GM19395 (cell line): ENCODE results near the gene GCSAM.
A peak's percentile ranks its signal among the peaks of the same experiment; 100 is the strongest.

Experiments used
- ATAC-seq: cut with Tn5 transposase; IDR thresholded peaks from one replicate; pipeline ENCODE4 v1.9.1; 2021; ENCODE audit warnings: mild to moderate bottlenecking, moderate library complexity; ENCODE audit not compliant: unreplicated experiment

GCSAM gene

DNA sequence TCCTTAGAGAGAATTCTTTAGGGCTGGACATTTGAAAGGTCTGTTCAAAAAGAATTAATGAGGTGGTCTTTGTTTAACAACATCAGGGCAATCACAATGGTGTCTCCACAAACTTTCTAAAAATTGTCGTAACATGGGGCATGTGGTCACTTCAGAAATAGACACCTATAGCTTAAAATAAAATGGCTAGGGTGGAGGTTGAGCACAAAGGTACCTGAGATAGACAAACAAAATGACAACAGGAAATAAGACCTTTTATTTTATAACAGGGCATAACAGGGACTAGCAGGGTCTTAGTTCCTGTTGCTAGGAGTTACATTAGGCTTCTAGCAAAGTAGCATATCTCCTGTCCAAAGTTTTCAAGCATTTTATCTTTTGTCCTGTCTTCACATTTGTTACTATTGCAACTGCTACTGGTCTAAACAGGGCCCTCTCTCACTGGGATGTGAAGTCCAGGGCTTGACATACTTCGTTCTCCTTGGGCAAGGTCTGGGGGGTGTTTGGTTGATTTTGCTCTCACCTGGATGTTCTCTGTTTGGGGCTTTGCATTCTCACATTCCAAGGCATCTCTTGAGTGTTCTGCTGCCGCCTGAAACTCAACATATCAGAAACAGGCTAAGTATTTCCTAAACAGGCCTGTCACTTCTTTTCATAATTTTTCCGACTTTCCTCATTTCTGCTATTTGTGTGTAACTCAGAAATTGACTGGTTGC is 3.0 kb downstream of the GCSAM start:
- ATAC-seq = no peak

DNA sequence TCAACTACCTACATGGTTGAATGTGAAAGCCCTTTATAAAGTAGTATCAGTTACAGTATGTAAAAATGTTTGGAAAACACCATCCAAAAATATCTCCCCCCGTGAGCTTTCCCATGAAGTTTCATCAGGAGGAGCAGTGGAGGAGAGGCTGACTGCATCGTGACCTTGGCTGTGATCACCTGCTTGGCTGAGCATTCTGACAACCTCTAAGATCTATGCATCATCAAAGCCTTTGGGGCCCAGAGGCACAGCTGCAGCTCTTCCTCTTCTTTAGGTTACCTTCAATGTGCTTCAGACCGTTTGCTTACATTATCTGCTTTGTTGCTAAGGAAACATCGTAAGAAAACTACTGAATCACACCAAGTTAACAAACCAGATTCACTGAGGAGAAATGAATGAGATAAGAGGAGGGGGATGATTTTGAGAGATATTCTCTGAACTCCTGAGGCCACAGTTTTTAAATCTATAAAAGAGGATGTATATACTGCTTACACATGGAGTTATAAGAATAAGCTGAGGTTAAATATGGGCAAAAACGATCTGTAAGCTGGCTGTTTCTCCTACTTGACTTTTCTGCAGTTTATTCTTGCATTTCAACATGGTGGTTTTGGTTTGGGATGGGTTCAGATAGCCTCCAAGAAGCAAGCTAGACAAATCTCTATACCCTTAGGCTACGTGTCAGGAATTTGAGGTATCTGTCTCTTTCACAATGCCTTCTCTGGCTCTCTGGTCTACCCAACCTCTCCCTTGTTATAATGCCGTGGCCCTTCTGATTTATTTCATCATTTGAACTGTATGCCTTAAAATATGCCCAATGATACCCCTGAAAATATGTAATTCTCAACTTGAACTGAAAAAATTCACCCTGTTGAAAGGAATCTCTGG is 4.0 kb downstream of the GCSAM start:
- peak; percentile 58 for ATAC-seq

DNA sequence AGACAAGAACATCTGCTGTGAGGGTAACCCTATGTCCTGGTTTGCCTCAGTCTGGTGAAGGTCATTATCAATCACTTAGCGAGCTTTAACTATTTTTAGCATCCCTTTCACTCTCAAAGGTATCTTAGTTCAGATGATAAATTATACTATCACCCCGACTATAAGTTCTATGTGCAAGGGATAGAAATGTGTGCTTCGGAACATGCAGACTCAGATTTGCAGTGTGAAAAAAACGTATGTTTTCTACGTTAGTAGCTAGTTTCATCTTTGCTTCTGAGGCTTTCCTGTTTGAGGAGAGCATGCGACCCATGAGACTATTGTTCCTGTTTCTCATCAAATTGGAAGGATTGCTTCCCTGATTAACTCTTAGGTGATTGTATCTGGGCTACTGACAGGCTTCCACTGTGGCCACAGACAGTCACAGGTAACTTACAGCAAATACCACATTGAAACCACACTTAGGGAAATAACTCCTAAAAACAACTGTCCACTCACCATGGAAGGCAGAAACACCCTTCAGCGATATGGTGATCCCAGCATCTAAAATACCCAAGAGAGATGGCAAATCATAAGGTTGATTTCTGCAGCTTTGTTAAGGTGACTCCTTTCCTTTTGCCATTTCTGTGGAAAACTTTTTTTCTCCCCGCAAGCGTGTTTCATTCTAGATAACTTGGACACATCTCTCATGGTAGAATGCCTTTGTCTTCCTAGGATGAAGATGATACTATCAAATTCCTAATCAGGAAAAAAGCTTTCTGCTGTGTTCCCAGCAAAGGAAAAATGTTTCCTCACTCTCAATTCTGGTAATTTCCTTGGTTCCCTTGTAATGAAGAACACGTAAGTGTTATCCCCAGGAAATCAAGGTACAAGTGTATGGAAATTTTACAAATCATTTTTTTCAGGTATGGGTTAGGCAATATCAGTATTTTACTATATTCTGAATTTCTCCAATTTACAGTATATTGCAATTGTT is 5.2 kb downstream of the GCSAM start:
- ATAC-seq = peak; percentile 21

DNA sequence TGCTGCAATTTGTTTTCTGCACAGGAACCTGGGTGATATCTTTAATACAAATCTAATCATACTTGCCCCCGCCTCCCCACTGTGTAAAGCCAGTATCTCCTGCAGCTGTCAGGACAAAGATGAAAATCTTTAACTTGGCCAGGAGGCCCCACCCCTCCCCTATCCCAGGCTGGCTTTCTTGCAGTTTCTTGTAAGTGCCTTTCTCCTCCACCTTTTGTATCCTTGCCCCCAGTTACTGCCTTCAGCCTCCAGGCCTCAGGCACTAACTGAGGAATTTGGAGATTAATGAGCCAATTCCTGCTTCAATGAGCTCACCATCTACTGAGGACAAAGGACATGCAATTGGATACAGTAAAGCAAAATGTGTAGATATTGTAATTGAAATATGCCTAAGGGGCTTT is 6.5 kb downstream of the GCSAM start:
- no peak for ATAC-seq

DNA sequence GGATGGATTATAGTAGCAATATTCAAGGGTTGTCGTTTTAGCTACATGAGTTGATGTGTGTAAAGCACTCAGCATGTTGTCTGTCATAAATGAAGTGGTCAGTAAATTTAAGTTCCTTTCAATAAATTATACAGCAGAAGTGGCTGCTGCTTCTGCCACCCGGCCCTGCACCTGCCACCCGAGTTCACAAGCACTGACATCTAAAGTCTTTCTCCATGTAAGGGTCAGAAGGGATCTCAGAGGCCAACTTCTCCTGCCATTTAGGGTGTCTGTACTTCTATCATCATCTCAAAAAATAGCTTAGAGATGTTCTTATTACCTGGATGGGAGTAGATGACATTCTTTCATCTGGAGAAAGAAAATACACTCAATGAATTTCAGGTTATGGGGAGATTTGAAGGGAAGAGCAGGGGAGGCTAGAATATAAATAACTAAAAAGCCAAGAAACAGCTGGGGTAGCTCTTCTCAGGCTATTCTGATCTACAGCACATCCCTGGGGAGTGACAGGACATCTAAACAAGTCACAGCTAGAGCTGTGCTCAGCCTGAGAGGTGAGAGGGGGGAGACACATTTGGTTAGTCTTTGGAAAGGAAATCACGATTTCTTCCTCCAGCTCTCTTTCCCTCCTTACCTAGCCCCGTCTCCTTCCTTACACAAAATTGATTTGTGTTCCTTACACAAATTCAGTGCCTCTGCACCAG is 8.0 kb downstream of the GCSAM start:
- ATAC-seq = no peak

DNA sequence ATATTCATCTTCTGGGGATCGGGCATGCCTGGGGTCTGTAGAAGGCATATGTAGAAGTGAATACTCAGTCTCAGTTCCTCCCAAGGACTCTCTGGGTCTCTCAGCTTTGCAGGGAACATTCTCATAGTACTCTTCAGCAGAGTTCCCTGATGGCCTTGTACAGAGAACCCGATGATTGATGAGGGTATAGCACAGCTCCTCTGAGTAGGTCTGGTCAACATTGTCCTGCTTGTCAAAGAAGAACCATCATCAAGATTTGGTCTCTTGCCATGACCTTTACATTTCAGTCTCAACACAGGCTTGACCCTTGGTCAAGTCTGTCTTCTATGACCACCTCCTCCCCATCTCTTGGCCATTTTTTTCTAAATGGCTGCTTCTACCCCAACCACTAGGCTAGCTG is 9.5 kb downstream of the GCSAM start:
- ATAC-seq = no peak

DNA sequence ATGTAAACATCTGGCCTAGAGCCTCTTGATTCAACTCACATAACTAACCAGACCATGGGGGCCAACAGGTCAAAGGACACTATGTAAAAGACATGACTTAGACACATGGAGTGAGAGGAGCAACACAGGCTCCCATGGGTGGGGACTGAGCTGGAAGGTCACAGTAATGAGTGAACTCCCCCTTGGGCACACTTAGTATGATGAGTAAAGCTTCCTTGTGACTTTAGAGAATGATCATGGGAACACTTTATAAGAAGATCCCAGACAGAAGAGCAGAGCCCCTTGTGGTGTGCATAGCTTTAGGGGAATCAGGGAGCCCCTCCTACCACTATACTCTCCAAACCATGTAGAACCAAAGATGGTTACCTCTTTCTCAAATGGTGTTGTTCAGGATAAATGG is 10.2 kb downstream of the GCSAM start:
- no peak for ATAC-seq

DNA sequence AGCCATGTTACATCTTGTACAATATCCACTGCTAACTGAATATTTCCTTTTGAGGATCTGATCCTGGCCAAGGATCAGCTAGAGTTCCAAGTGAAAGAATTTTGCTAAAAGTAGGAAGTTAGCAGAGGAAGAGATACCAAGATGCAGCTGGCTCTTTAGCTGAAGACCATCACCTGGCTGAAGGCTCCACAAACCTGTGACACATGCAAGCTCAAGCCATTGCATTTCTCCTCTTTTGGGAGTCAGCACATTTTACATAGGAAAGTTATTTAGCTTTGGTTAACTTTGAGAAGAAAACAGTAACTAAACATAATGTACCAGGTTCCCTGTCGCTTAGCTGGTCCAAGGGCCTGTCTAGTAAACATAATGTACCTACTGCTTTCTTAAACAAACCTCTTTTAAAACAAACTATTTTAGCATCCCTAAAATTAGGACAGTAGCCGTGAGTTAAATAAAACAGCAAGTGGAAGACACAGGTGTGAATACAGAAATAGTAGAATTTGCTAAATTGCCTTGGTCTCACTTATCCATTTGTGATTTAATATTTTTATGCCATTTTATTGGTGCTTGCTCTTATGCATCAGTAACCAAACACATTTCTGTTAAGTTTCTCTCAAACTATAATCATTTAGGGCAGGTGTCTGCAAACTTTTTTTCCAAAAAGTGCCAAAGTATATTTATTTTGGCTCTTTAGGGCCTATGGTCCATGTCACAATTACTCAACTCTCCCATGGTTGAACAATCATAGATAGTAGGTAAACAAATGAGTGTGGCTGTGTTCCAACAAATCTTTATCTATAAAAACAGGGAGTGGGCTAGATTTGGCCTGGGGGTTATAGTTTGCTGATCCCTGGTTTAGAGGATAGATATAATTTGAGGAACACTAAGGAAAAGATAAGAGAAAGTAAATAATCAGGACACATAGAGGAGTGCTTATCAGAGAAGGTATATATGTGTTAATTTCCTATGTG is 11.2 kb downstream of the GCSAM start:
- ATAC-seq = no peak

DNA sequence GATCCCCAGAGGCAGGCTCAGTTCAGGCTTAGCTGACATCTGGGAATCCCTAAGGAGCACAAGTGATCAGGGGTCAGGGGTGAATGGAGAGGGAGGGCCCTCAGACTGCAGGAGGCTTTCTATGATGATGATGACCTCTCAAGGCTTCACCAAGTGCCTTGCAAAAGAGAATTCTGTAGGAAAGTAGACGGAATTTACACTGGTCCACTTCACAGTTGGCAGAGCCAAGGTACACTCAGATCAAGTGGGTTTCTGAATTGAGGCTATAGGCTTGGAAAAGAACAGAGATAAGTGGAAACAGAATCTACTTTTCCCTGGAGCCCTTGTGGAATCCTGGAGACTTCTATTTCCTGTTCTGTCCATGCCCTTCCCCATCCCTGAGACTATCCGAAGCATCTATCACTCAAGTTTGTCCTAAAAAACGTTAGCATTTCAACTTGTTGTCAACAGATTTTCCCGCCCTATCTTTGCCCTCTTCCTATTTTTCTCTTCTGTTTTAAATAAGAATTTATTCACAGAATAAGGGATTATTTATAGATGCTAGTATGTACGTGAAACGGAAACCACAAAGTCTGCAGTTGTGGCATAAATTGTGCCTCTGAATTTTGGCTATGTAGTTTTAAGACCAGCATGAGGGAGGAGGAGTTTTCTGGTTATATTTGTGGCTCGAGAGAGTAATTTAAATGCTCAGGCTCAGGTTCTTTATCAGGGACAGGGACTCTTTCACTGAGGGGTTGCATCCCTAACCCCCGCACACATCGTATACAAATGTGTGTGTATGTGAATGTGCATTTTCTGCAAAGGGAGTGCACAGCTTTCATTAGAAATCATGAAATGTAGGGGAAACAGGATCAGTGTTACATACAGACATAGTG is 12.8 kb downstream of the GCSAM start:
- no peak for ATAC-seq

DNA sequence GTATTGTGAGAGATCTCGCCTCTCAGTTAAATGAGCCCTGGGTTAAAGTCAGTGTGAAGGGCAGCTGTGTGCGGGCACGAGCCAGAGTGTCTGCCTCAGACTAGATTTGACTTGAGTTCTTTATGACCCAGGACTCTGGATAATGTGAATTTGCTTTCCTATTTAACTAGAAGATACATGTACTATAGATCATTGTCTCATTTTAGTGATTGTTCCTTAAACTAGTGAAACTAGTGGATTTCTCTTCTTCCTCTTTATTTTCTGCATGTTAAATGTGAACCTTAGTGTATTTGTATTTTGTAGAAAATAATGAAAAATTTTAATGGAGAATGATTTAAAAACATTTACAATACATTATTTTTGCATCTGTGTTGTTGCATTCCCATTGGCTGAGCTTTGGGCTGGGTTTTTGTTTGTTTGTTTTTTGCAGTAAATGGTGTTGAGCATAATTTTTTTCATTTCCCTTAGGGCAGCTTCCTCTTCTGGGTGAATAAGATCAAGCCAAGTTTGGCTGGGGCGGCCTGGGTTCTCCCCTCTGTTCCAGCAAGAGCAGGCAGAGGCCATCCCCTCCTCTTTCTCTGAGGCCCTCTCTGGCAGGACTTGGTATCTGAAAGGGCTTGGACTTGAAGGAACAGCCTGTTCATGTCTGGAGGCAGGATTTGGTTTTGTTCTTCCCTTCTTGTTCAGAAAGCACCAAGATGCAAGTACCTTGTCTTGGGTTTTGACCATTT is 15.0 kb downstream of the GCSAM start:
- no peak for ATAC-seq

DNA sequence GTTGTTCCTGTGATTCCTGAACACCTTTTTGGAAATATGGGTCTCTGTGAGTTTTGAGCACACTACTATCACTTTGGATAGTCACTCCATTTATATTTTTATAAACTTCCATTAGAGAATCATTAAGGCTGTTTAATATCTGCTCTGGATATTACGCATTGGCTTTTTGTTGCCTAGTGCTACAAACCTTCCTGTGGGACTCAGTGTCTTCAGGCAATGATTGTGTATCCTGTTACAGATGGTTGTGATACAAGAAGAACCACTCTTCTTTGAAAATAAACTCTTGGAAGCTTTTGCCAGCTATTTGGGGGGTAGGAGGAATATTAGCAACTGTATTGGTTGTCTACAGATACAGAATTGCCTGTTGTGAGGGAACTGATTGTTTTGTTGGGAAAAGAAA is 15.6 kb downstream of the GCSAM start:
- ATAC-seq = no peak

DNA sequence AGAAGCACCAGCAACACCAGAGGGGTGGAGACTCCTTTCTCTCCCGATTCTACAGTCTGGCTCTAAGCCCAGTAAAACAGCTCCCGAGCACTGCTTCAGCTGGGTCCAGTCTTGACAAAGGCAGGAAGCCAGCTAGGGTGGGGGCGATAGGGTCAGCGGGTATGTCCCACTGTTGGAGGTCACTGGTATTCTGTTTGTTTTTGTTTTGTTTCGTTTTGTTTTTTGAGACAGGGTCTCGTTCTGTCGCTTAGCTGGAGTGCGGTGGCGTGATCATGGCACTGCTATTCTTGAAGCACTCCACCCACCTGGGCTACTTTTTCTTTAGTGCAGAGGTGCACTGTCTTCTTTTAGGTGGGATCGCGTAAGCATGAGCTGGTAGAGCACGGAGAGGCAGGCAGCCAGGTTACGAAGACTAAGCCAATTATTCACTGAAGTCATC is 16.3 kb downstream of the GCSAM start:
- no peak for ATAC-seq

DNA sequence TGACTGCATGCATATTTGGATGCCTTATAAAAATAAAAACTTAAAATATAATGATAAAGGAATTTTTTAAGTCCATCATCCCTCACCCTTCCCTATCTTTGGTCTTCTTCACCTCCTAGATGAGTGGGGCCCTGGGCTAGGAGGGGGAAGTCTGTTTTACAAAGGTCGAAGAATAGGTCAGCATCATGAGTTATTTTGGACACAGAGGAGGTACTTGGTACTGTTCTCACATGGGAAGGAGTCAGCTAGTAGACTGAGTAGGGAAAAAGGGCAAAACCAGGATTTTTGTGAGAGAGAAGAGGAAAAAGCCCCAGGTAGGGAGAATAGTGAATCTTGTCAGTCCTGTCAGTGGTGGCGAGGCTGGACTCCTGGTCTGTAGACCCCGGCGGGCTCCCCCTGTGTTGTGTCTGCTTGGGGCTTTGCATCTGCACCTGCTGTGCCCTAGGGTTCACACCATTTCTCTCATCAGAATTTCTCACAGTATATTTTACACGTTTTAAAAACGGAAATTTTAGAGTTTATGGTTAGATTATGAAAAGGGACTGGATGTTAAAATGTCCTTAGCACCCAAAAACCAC is 17.2 kb downstream of the GCSAM start:
- ATAC-seq = no peak

DNA sequence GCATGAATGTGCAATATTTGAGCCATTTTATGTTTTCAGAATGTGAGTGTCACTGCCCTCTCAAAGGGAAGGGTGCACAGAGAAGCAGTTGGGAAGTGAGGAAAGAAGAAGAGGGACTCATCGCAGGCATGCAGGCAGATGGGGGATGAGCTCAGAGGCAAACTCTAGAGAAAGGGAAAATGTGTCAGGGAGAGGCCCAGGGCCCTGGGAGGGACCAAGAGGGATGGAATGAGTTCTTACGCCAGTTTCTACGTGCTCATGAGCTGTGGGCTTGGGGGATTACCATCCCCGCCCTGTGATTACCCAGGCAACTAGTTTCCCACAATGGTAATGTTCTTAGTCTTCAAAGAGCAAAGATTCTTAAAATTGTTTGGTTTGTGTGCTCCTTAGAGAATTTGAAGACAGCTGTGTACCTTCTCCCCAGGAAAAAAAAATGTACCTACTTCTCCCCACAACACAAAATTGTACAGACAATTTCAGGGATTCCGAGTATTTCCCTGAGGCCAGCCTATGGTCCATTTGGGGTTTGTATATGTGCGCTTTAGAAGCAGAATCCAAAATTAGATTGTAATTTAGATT is 17.8 kb downstream of the GCSAM start:
- peak; percentile 35 for ATAC-seq

DNA sequence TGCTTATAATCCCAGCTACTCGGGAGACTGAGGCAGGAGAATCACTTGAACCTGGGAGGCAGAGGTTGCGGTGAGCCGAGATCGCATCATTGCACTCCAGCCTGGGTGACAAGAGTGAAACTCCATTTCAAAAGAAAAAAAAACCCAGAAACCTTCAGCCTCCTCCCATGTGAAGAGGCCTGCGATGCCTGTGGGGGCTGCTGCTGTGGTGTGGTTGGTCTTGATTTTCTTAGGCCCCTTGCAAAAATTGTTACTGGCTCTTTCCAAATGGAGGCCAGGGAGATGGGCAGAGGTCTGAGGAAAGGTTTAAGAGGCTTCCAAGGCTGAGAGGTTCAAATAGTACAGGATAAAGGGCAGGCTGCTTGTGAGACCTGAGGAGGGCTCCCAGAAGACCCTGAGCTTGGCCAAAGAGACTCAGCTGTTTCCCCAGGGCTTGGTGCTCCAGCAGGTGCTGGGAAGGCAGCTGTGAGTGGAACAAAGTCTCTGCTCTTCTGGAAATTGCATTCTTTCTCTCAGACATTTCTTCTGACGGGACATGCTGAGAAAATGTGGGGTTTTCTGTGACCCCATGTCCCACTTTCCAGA is 18.4 kb downstream of the GCSAM start:
- peak; percentile 36 for ATAC-seq

DNA sequence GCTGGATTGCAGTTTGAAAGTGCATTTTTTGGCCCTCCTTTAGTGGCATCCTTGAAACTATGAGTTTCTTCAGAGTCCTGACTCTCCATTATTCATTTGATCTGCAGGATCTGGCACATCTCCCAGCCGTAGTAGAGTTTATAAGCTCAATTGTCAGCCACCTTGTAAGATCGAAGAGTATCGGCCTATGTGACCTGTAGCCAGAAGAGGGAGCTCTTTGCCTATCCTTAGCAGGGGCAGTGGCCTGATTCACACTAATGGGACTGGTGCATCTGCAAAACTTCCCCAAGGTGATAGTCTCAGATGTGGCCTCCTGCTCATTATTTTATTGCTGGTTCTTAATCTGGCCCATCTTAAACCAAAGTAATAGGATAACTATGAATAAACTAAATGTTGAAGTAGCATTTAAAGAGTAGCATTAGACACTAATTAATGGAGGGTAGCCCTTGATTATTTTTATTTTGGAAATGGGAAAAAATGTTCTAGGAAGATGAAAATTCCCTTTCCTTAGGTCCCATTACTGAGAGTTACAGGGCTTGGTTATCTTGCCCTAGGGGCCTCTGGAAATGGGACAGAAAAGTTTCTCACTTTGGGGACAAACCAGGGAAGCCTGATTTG is 21.2 kb downstream of the GCSAM start:
- ATAC-seq = peak; percentile 63
